IMR-90 (cell line): ENCODE results near the gene DNAJC13. TPM values are rescaled to one million over a fixed set of nuclear protein-coding genes. Genes with fewer than 3 reads are reported as not detected.

Experiments used
- ATAC-seq: fragments of 200-7000 bp; cut with Tn5 transposase; 2 replicates; pipeline ENCODE4 v1.9.1; 2020; ENCODE audit warnings: low read depth, mild to moderate bottlenecking, moderate library complexity
- BruUV-seq: library from RNA; stranded (reverse); fragments of 400-500 nt; replicated peaks from 2 replicates; lab custom pipeline; 2021; lab: Mats Ljungman, UMichigan
- CTCF ChIA-PET: fragments of 300-600 bp; formaldehyde crosslinking; extraction: SDS; loops from one replicate; lab custom pipeline; 2021; ENCODE audit warnings: antibody characterized with exemption; lab: Yijun Ruan, JAX
- POLR2A ChIA-PET: fragments of 300-600 bp; sonication (Branson Sonifier 250); formaldehyde crosslinking; loops from one replicate; lab custom pipeline; 2022; ENCODE audit warnings: antibody characterized with exemption; ENCODE audit not compliant: unreplicated experiment; lab: Charles Lee
- DNase-seq: peaks from one replicate; pipeline ENCODE4 v3.0.0; 2013
- H2AFZ ChIP-seq: replicated peaks from 2 replicates; pipeline ENCODE3; 2013; ENCODE audit warnings: low read length, mild to moderate bottlenecking; ENCODE audit not compliant: poor library complexity
- H2AK5ac ChIP-seq: 2 replicates; pipeline ENCODE4 v1.6.1; 2013; ENCODE audit warnings: low read depth, low read length, inconsistent platforms
- H2AK9ac ChIP-seq: replicated peaks from 2 replicates; pipeline ENCODE3; 2013; ENCODE audit warnings: mild to moderate bottlenecking, low read depth, low read length, moderate library complexity; ENCODE audit not compliant: poor library complexity
- H2BK120ac ChIP-seq: 2 replicates; pipeline ENCODE4 v1.6.1; 2013; ENCODE audit warnings: low read depth, low read length, inconsistent platforms
- H2BK15ac ChIP-seq: 3 replicates; pipeline ENCODE4 v1.6.1; 2013; ENCODE audit warnings: low read depth, low read length, inconsistent platforms
- H2BK20ac ChIP-seq: 2 replicates; pipeline ENCODE4 v1.6.1; 2013; ENCODE audit warnings: low read depth, mild to moderate bottlenecking, inconsistent platforms, low read length, moderate library complexity
- H2BK5ac ChIP-seq: 2 replicates; pipeline ENCODE4 v1.6.1; 2013; ENCODE audit warnings: mild to moderate bottlenecking, low read depth, low read length, inconsistent platforms; ENCODE audit not compliant: poor library complexity, severe bottlenecking
- H3K14ac ChIP-seq: replicated peaks from 2 replicates; pipeline ENCODE4 v1.6.1; 2013; ENCODE audit warnings: low read depth, low read length, inconsistent platforms
- H3K18ac ChIP-seq: 2 replicates; pipeline ENCODE4 v1.6.1; 2013; ENCODE audit warnings: low read depth, low read length, control low read depth
- H3K23ac ChIP-seq: 2 replicates; pipeline ENCODE4 v1.6.1; 2013; ENCODE audit warnings: low read depth, low read length, inconsistent platforms
- H3K27ac ChIP-seq: 2 replicates; pipeline ENCODE4 v1.5.1; 2013; ENCODE audit warnings: mild to moderate bottlenecking, control low read depth, low read length; ENCODE audit not compliant: insufficient read depth
- H3K27me3 ChIP-seq: 2 replicates; pipeline ENCODE4 v1.6.1; 2013; ENCODE audit warnings: low read length; ENCODE audit not compliant: control insufficient read depth, insufficient read depth
- H3K36me3 ChIP-seq: 2 replicates; pipeline ENCODE4 v1.6.1; 2013; ENCODE audit warnings: low read length, mixed read lengths; ENCODE audit not compliant: control insufficient read depth, insufficient read depth
- H3K4ac ChIP-seq: 2 replicates; pipeline ENCODE4 v1.6.1; 2013; ENCODE audit warnings: low read depth, low read length, inconsistent platforms
- H3K4me1 ChIP-seq: 2 replicates; pipeline ENCODE4 v1.6.1; 2013; ENCODE audit warnings: low read length, mixed read lengths; ENCODE audit not compliant: control insufficient read depth, insufficient read depth
- H3K4me2 ChIP-seq: 2 replicates; pipeline ENCODE4 v1.6.1; 2013; ENCODE audit warnings: low read depth, mild to moderate bottlenecking, control low read depth, low read length, moderate library complexity
- H3K4me3 ChIP-seq: 2 replicates; pipeline ENCODE4 v1.5.1; 2013; ENCODE audit warnings: low read depth, mild to moderate bottlenecking, control low read depth, low read length, moderate library complexity; ENCODE audit not compliant: insufficient read depth
- H3K56ac ChIP-seq: 2 replicates; pipeline ENCODE4 v1.6.1; 2013; ENCODE audit warnings: low read length, inconsistent platforms; ENCODE audit not compliant: insufficient read depth; ENCODE audit errors: extremely low read depth
- H3K79me1 ChIP-seq, 2 experiments: 2 replicates each; pipeline ENCODE4 v1.6.1; 2013; ENCODE audit warnings: low read length in 2 of 2, inconsistent platforms in 1 of 2, low read depth in 1 of 2
- H3K9ac ChIP-seq: 2 replicates; pipeline ENCODE4 v1.6.1; 2013; ENCODE audit warnings: low read depth, low read length, control low read depth
- H3K9me1 ChIP-seq: 2 replicates; pipeline ENCODE4 v1.6.1; 2013; ENCODE audit warnings: low read length, inconsistent platforms; ENCODE audit not compliant: insufficient read depth
- H3K9me3 ChIP-seq: 2 replicates; pipeline ENCODE4 v1.6.1; 2013; ENCODE audit warnings: low read length; ENCODE audit not compliant: control insufficient read depth, insufficient read depth
- H4K20me1 ChIP-seq: 2 replicates; pipeline ENCODE4 v1.6.1; 2013; ENCODE audit warnings: low read length, inconsistent platforms; ENCODE audit not compliant: insufficient read depth
- H4K5ac ChIP-seq: 2 replicates; pipeline ENCODE4 v1.6.1; 2013; ENCODE audit warnings: mild to moderate bottlenecking, low read depth, low read length, control low read depth
- H4K8ac ChIP-seq, 2 experiments: 2 replicates each; pipeline ENCODE4 v1.6.1; 2013; ENCODE audit warnings: low read depth in 2 of 2, low read length in 2 of 2, control low read depth in 1 of 2, inconsistent platforms in 1 of 2
- H4K91ac ChIP-seq: 2 replicates; pipeline ENCODE4 v1.6.1; 2013; ENCODE audit warnings: low read depth, low read length, inconsistent platforms; ENCODE audit not compliant: insufficient read depth
- BHLHE40 ChIP-seq: fragments of 150-350 bp; IDR thresholded peaks from 2 replicates; pipeline ENCODE4 v1.6.1; 2016; ENCODE audit warnings: mild to moderate bottlenecking, low read depth, low read length
- CEBPB ChIP-seq: IDR thresholded peaks from 2 replicates; pipeline ENCODE4 v1.6.1; 2012; ENCODE audit warnings: low read depth, low read length, improper control_type of control experiment
- CHD1 ChIP-seq: IDR thresholded peaks from 2 replicates; pipeline ENCODE4 v1.6.1; 2012; ENCODE audit warnings: low read depth, low read length, improper control_type of control experiment
- FOS ChIP-seq: fragments of 150-350 bp; IDR thresholded peaks from 2 replicates; pipeline ENCODE4 v1.6.1; 2016; ENCODE audit warnings: low read depth, low read length
- MAFK ChIP-seq: IDR thresholded peaks from 2 replicates; pipeline ENCODE4 v1.6.1; 2012; ENCODE audit warnings: low read depth, low read length, improper control_type of control experiment
- MAZ ChIP-seq: IDR thresholded peaks from 2 replicates; pipeline ENCODE4 v1.6.1; 2012; ENCODE audit warnings: low read depth, mild to moderate bottlenecking, low read length, improper control_type of control experiment, moderate library complexity, borderline replicate concordance
- MXI1 ChIP-seq: IDR thresholded peaks from 2 replicates; pipeline ENCODE4 v1.6.1; 2012; ENCODE audit warnings: low read depth, mild to moderate bottlenecking, low read length, moderate library complexity, borderline replicate concordance
- NFE2L2 ChIP-seq: fragments of 150-350 bp; IDR thresholded peaks from 2 replicates; pipeline ENCODE4 v1.6.1; 2016; ENCODE audit warnings: low read depth, mild to moderate bottlenecking, low read length
- POLR2A ChIP-seq: IDR thresholded peaks from 2 replicates; pipeline ENCODE4 v1.6.1; 2012; ENCODE audit warnings: mild to moderate bottlenecking, low read depth, low read length
- RAD21 ChIP-seq: IDR thresholded peaks from 2 replicates; pipeline ENCODE4 v1.6.1; 2012; ENCODE audit warnings: low read length, improper control_type of control experiment
- RCOR1 ChIP-seq: IDR thresholded peaks from 2 replicates; pipeline ENCODE4 v1.6.1; 2012; ENCODE audit warnings: mild to moderate bottlenecking, low read length, improper control_type of control experiment; ENCODE audit not compliant: insufficient replicate concordance
- RFX5 ChIP-seq: IDR thresholded peaks from 2 replicates; pipeline ENCODE4 v1.8.0; 2012; ENCODE audit warnings: low read depth, mild to moderate bottlenecking, low read length, moderate library complexity
- SMC3 ChIP-seq: fragments of 150-350 bp; IDR thresholded peaks from 2 replicates; pipeline ENCODE4 v1.6.1; 2016; ENCODE audit warnings: low read depth, mild to moderate bottlenecking, antibody characterized with exemption, low read length, moderate library complexity
- WGBS, 2 experiments: methylation state at CpG; one replicate each; pipeline versions ENCODE4 v1.1.5 to v1.1.7; 2013; ENCODE audit warnings: missing lambda C conversion rate in 2 of 2; ENCODE audit not compliant: insufficient read length in 1 of 2; ENCODE audit errors: extremely low coverage in 2 of 2; 5-methylcytosine and 5-hydroxymethylcytosine counted together
- dilution Hi-C: fragments of 300-500 bp; cut with HindIII; formaldehyde crosslinking; loops from one replicate; pipeline ENCODE4 v1.14.3; 2018; ENCODE audit warnings: low sequenced_read_pairs; ENCODE audit not compliant: unreplicated experiment
- in situ Hi-C: fragments of 300-500 bp; cut with MboI; formaldehyde crosslinking; loops from 3 replicates; pipeline ENCODE4 v1.14.3; 2019; ENCODE audit warnings: low sequenced_read_pairs, inconsistent platforms, mixed read lengths
- intact Hi-C: fragments of 100-400 bp; cut with micrococcal nuclease; formaldehyde crosslinking; loops from 2 replicates; pipeline ENCODE4 v1.10.0; 2022
- polyA plus RNA-seq, 3 experiments: library from polyadenylated mRNA; depleted of rRNA; stranded (reverse); fragments of >200 nt; gene quantifications; 2 replicates each; pipeline ENCODE4 v1.2.3, GENCODE V29; 2012; ENCODE audit warnings: low replicate concordance in 1 of 3
- total RNA-seq: library from RNA; depleted of rRNA; stranded (reverse); fragments of >200 nt; gene quantifications from 2 replicates; pipeline ENCODE4 v1.2.3, GENCODE V29; 2012
- TF ChIP-seq, protein P1 (sequence below): conservative IDR thresholded peaks from 2 replicates; pipeline ENCODE4 v1.5.1; 2012; ENCODE audit warnings: mild to moderate bottlenecking, low read depth, low read length, improper control_type of control experiment
- TF ChIP-seq, protein P2 (sequence below): fragments of 150-350 bp; IDR thresholded peaks from 2 replicates; pipeline ENCODE4 v1.6.1; 2016; ENCODE audit warnings: low read depth, mild to moderate bottlenecking, low read length, moderate library complexity, borderline replicate concordance
- TF ChIP-seq, protein P3 (sequence below): fragments of 150-350 bp; IDR thresholded peaks from 2 replicates; pipeline ENCODE4 v1.6.1; 2017; ENCODE audit warnings: mild to moderate bottlenecking, antibody characterized with exemption, low read length, low read depth

Gene DNAJC13
- total and polyA plus RNA-seq, 2 of the 4 experiments (the other 2 are of a cell fraction) = 16.4 to 48.6 TPM

DNA sequence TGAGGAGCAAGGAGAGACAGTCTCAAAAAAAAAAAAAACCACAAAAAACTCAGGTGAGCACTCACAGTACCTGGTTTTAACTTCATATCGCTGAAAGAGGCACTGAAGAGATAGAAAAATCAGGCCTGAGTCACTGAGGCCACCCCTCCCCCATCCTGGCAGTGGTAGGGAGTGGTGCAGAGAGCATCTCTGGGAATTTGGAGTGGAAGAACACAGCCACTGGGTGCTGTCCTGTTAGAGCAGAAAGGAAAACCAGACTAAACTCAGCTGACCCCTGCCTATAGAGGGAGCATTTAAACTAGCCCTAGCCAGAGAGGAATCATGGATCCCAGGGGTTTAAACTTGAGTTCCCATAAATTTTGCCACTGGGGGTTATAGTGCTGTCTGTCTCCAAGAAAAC is 22.2 kb upstream of the DNAJC13 start:
- dilution Hi-C loops = no loop called here
- no peaks in the 10 kb centered on the region for H3K36me3 ChIP-seq
- no peaks in the 10 kb centered on the region for H4K20me1 ChIP-seq
- H3K23ac ChIP-seq = no peak overlapping the region
- intact Hi-C loops = loop anchor here (5.0 kb wide), 1 partner anchor 208 kb away; no protein-coding TSS in a partner anchor
- in situ Hi-C loops = no loop called here
- ChIA-PET POLR2A (no interaction called here), CTCF (interaction anchor here (0.7 kb wide), 1 partner anchor 360 kb away, joined by 3 read pairs; no protein-coding TSS in a partner anchor)
- H3K56ac ChIP-seq = no peak overlapping the region
- H4K91ac ChIP-seq = no peak overlapping the region
- H3K4me3 ChIP-seq = no peak overlapping the region
- TF ChIP-seq MAFK = no peak
- TF ChIP-seq, protein P1, sequence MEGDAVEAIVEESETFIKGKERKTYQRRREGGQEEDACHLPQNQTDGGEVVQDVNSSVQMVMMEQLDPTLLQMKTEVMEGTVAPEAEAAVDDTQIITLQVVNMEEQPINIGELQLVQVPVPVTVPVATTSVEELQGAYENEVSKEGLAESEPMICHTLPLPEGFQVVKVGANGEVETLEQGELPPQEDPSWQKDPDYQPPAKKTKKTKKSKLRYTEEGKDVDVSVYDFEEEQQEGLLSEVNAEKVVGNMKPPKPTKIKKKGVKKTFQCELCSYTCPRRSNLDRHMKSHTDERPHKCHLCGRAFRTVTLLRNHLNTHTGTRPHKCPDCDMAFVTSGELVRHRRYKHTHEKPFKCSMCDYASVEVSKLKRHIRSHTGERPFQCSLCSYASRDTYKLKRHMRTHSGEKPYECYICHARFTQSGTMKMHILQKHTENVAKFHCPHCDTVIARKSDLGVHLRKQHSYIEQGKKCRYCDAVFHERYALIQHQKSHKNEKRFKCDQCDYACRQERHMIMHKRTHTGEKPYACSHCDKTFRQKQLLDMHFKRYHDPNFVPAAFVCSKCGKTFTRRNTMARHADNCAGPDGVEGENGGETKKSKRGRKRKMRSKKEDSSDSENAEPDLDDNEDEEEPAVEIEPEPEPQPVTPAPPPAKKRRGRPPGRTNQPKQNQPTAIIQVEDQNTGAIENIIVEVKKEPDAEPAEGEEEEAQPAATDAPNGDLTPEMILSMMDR = no peak
- TF ChIP-seq RAD21 = no peak
- no peak for TF ChIP-seq CHD1
- no peak for TF ChIP-seq MXI1
- no peak for TF ChIP-seq CEBPB
- no peak for TF ChIP-seq POLR2A
- TF ChIP-seq, protein P2, sequence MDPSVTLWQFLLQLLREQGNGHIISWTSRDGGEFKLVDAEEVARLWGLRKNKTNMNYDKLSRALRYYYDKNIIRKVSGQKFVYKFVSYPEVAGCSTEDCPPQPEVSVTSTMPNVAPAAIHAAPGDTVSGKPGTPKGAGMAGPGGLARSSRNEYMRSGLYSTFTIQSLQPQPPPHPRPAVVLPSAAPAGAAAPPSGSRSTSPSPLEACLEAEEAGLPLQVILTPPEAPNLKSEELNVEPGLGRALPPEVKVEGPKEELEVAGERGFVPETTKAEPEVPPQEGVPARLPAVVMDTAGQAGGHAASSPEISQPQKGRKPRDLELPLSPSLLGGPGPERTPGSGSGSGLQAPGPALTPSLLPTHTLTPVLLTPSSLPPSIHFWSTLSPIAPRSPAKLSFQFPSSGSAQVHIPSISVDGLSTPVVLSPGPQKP = no peak
- TF ChIP-seq BHLHE40 = no peak
- no peak for TF ChIP-seq MAZ
- TF ChIP-seq FOS = no peak
- no peak for TF ChIP-seq RFX5
- no peak for TF ChIP-seq SMC3
- TF ChIP-seq RCOR1 = no peak
- no peak for TF ChIP-seq NFE2L2
- TF ChIP-seq, protein P3, sequence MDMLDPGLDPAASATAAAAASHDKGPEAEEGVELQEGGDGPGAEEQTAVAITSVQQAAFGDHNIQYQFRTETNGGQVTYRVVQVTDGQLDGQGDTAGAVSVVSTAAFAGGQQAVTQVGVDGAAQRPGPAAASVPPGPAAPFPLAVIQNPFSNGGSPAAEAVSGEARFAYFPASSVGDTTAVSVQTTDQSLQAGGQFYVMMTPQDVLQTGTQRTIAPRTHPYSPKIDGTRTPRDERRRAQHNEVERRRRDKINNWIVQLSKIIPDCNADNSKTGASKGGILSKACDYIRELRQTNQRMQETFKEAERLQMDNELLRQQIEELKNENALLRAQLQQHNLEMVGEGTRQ = no peak
- no peak overlapping the region for H2BK15ac ChIP-seq
- no peak overlapping the region for H3K14ac ChIP-seq
- H2AFZ ChIP-seq = no peak overlapping the region
- H2BK5ac ChIP-seq = no peak overlapping the region
- H3K4ac ChIP-seq = no peak overlapping the region
- DNase-seq (no peak), ATAC-seq (no peak)
- H3K27me3 ChIP-seq = no peaks in the 10 kb centered on the region
- no peak overlapping the region for H3K9ac ChIP-seq
- no peak overlapping the region for H2AK9ac ChIP-seq
- no peaks in the 10 kb centered on the region for H3K79me1 ChIP-seq
- no TSS peak for BruUV-seq
- H3K4me2 ChIP-seq = no peak overlapping the region
- no peaks in the 10 kb centered on the region for H3K9me1 ChIP-seq
- no peaks in the 10 kb centered on the region; the same call in 1 of the 2 replicates for H3K9me3 ChIP-seq
- no peaks in the 10 kb centered on the region for H3K4me1 ChIP-seq
- H4K8ac ChIP-seq = no peak overlapping the region
- H3K27ac ChIP-seq = no peak overlapping the region
- no peak overlapping the region for H2BK120ac ChIP-seq
- H2AK5ac ChIP-seq = no peak overlapping the region
- no peak overlapping the region for H3K18ac ChIP-seq
- no CpG with 5 or more reads among the region's 1 CpG for WGBS, 2 experiments
- no peak overlapping the region for H4K5ac ChIP-seq
- H2BK20ac ChIP-seq = no peak overlapping the region
